ENCODE data around the gene SULF2.

The SULF2 gene

DNA sequence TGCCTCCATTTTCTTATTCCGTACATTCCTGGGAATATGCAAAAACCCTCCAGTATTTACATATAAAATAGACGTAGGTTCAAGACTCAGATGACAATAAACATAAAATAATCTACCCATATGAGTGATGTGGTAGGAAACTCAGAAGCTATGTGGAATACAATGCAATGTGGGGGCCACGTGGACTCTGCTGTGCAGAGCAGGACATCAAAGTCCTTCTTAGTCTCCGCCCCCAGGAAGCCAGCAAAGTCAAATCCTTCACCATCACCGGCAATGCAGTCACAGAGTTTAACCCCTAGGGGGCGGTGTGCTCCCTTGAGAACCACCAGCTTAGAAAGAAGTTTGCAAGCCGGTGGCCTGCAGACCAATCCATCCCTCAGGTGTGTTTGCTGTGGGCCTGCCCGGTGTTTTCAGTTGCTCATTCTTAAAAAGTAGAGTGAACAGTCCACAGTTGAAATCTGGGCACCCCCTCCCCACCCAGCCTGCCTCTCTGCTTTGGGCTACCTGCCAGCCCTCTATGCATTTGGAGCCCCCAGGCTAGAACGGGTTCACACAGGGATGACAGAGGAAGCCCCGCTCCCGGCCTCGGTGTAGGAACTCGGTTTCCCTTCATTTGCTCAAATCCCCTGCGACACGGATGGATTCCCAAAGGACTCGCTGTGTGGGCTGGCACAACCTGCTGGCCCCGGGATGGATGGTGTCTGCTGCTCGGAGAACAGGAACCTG, 59.9 kb downstream of the SULF2 start:
- DNase-seq (ENCODE audit: low read depth) = peak; percentile 91
- TF ChIP-seq, protein P1, sequence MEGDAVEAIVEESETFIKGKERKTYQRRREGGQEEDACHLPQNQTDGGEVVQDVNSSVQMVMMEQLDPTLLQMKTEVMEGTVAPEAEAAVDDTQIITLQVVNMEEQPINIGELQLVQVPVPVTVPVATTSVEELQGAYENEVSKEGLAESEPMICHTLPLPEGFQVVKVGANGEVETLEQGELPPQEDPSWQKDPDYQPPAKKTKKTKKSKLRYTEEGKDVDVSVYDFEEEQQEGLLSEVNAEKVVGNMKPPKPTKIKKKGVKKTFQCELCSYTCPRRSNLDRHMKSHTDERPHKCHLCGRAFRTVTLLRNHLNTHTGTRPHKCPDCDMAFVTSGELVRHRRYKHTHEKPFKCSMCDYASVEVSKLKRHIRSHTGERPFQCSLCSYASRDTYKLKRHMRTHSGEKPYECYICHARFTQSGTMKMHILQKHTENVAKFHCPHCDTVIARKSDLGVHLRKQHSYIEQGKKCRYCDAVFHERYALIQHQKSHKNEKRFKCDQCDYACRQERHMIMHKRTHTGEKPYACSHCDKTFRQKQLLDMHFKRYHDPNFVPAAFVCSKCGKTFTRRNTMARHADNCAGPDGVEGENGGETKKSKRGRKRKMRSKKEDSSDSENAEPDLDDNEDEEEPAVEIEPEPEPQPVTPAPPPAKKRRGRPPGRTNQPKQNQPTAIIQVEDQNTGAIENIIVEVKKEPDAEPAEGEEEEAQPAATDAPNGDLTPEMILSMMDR (conservative IDR thresholded peaks at IDR 0.05; ENCODE audit: low read depth, low read length) = peak; percentile 96
- no peak overlapping the region for H3K4me3 ChIP-seq (ENCODE audit: low read depth, low read length)

DNA sequence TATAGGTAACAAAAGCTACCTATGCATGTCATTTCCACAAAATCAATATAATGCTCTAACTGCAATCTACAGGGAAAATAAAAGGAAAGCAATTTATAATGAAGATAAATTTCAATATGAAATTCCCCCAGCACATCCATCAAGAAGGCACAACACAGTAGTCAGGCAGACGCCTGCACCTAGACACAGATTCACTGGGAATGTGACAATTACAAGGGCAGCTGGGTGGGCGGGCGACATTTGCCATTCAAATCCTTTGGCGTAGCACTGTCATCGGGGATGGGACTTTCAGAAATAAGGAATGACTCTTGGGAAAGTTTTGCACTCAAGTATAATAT, 60.4 kb downstream of the SULF2 start:
- DNase-seq (ENCODE audit: low read depth) = no peak
- TF ChIP-seq, protein P1 (conservative IDR thresholded peaks at IDR 0.05; ENCODE audit: low read depth, low read length) = no peak
- no peak overlapping the region for H3K4me3 ChIP-seq (ENCODE audit: low read depth, low read length)

DNA sequence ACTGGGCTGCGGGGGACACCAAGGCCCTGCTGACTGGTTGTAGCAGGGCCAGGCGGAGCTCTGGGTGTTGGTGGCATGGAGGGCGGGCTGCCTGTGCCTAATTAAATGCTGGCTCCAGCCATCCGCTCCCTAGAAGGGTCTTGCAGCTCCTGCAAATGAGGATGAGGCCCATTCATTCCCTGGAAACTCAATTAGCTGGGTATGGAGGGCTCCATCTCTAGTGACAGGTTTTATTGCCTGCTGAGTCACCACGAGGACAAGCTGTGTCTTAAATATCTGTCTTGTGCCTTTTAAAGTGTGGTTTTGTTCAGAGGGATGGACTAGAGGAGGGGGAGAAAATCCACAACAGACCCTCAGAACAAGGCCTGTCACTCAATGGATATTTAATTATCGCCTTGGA, 60.9 kb downstream of the SULF2 start:
- TF ChIP-seq, protein P1 (conservative IDR thresholded peaks at IDR 0.05; ENCODE audit: low read depth, low read length) = no peak
- DNase-seq (ENCODE audit: low read depth) = no peak
- no peak overlapping the region for H3K4me3 ChIP-seq (ENCODE audit: low read depth, low read length)

DNA sequence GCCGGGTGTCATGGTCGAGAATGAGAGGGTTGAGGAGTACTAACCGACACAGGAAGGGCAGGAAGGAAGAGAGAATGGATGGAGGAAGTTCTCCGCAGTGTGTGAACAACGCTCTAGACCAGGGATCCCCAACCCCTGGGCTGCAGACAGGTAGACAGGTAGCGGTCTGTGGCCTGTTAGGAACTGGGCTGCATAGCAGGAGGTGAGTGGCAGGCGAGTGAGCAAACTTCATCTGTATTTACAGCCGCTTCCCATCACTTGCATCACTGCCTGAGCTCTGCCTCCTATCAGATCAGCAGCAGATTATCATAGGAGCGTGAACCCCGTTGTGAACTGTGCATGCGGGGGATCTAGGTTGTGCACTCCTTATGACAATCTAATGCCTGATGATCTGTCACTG, 62.0 kb downstream of the SULF2 start:
- TF ChIP-seq, protein P1 (conservative IDR thresholded peaks at IDR 0.05; ENCODE audit: low read depth, low read length) = no peak
- DNase-seq (ENCODE audit: low read depth) = no peak
- no peak overlapping the region for H3K4me3 ChIP-seq (ENCODE audit: low read depth, low read length)

DNA sequence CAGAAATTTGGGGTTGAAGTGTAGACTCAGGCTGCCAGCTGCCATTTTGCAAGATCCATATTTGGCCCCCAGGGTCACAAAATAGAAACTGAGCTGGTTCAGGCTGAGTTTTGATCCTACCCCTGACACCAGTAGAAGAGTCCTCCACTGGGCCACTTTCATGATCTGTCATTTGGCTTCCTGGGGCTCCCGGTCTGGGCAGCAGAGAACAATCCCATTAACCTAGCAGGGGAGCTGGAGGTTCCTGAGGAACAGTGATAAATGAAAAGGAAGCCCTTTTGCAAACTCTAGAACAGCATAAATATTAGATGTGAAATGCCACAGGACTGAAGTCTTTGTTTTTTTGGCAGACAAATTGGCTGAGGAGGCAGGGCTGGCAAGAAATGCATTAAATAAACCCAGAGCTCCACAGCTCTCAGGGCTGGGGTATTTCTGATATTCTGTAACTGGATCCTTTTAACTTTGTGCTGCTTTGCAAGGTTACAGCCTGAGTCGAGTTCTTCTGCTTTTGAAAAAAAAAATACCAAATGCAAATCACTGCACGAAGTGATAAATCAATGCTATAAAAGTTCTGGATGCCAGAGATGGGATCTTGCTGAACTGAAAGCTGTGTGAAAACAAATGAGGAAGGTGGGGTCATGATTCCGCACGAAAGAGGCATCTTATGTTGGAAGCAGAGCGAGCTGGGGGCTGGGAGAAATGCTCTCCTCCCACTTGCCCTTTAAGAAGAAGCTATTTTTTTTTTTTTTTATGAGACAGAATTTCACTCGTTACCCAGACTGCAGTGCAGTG, 64.4 kb downstream of the SULF2 start:
- H3K4me3 ChIP-seq (ENCODE audit: low read depth, low read length) = no peak overlapping the region
- TF ChIP-seq, protein P1 (conservative IDR thresholded peaks at IDR 0.05; ENCODE audit: low read depth, low read length) = no peak
- DNase-seq (ENCODE audit: low read depth) = peak; percentile 37

DNA sequence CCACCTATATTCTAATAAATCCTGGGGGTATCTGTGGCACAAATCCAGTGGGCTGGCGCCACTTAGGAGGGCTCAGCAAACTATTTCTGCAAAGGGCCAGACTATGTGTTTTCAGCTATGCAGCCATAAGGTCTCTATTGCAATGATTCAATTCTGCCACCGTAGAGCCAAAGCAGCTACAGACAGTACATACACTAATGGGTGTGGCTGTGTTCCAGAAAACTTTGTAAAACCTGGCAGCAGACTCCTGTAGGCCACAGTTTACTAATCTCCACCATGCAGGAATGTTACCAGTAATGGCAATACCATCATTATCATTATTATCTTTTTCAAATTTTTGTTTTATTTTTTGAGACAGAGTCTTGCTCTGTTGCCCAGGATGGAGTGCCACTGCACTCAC, 65.7 kb downstream of the SULF2 start:
- TF ChIP-seq, protein P1 (conservative IDR thresholded peaks at IDR 0.05; ENCODE audit: low read depth, low read length) = no peak
- DNase-seq (ENCODE audit: low read depth) = no peak
- H3K4me3 ChIP-seq (ENCODE audit: low read depth, low read length) = no peak overlapping the region
